ENCODE data around the gene GOPC.
"Not testable (repeated sequence)": the region's sequence is repeated elsewhere in the genome, so short reads cannot be mapped to it uniquely, and the experiment has no call there.

Gene GOPC

GRCh38 chr6:117521791-117522502, 80.4 kb downstream of the GOPC start:
- no peaks in the 10 kb centered on the region for H3K4me1 ChIP-seq (ENCODE audit: control insufficient read depth, insufficient read depth, low read length)
- no peaks in the 10 kb centered on the region for H3K9me3 ChIP-seq (ENCODE audit: control insufficient read depth, insufficient read depth, low read length)
- no peak overlapping the region for H3K9ac ChIP-seq (ENCODE audit: low read depth, low read length)
- no peak overlapping the region for H3K4me3 ChIP-seq (ENCODE audit: low read depth, low read length)
- no peaks in the 10 kb centered on the region for H3K36me3 ChIP-seq (ENCODE audit: control insufficient read depth, insufficient read depth, low read length)
- H3K27me3 ChIP-seq (ENCODE audit: control insufficient read depth, insufficient read depth, low read length) = no peaks in the 10 kb centered on the region

GRCh38 chr6:117520603-117521395, 81.5 kb downstream of the GOPC start:
- Histone ChIP-seq H3K4me1 (ENCODE audit: control insufficient read depth, insufficient read depth, low read length) (no peaks in the 10 kb centered on the region), H3K9ac (ENCODE audit: low read depth, low read length) (no peak overlapping the region), H3K9me3 (ENCODE audit: control insufficient read depth, insufficient read depth, low read length) (no peaks in the 10 kb centered on the region), H3K27me3 (ENCODE audit: control insufficient read depth, insufficient read depth, low read length) (no peaks in the 10 kb centered on the region), H3K36me3 (ENCODE audit: control insufficient read depth, insufficient read depth, low read length) (no peaks in the 10 kb centered on the region), H3K4me3 (ENCODE audit: low read depth, low read length) (no peak overlapping the region)

- Histone ChIP-seq H3K9me3 (ENCODE audit: control insufficient read depth, insufficient read depth, low read length) (no peaks in the 10 kb centered on the region), H3K36me3 (ENCODE audit: control insufficient read depth, insufficient read depth, low read length) (no peaks in the 10 kb centered on the region), H3K9ac (ENCODE audit: low read depth, low read length) (no peak overlapping the region), H3K4me3 (ENCODE audit: low read depth, low read length) (no peak overlapping the region), H3K4me1 (ENCODE audit: control insufficient read depth, insufficient read depth, low read length) (no peaks in the 10 kb centered on the region), H3K27me3 (ENCODE audit: control insufficient read depth, insufficient read depth, low read length) (no peaks in the 10 kb centered on the region)
Measured at GRCh38 chr6:117518870-117519269, 83.4 kb downstream of the GOPC start.

- not testable (repeated sequence) for H3K36me3 ChIP-seq (ENCODE audit: control insufficient read depth, insufficient read depth, low read length); H3K4me1 ChIP-seq (ENCODE audit: control insufficient read depth, insufficient read depth, low read length)
Measured at GRCh38 chr6:117517995-117518394, 84.3 kb downstream of the GOPC start.

GRCh38 chr6:117515326-117515725, 87.0 kb downstream of the GOPC start:
- no peak overlapping the region for H3K9ac ChIP-seq (ENCODE audit: low read depth, low read length)
- no peaks in the 10 kb centered on the region for H3K4me1 ChIP-seq (ENCODE audit: control insufficient read depth, insufficient read depth, low read length)
- no peaks in the 10 kb centered on the region for H3K9me3 ChIP-seq (ENCODE audit: control insufficient read depth, insufficient read depth, low read length)
- H3K4me3 ChIP-seq (ENCODE audit: low read depth, low read length) = no peak overlapping the region
- H3K36me3 ChIP-seq (ENCODE audit: control insufficient read depth, insufficient read depth, low read length) = no peaks in the 10 kb centered on the region
- H3K27me3 ChIP-seq (ENCODE audit: control insufficient read depth, insufficient read depth, low read length) = no peaks in the 10 kb centered on the region

More at GRCh38 chr6:117517995-117518394, 84.3 kb downstream of the GOPC start:
- not testable (repeated sequence) for H3K9ac ChIP-seq (ENCODE audit: low read depth, low read length); H3K27me3 ChIP-seq (ENCODE audit: control insufficient read depth, insufficient read depth, low read length); H3K4me3 ChIP-seq (ENCODE audit: low read depth, low read length); H3K9me3 ChIP-seq (ENCODE audit: control insufficient read depth, insufficient read depth, low read length)

DNA sequence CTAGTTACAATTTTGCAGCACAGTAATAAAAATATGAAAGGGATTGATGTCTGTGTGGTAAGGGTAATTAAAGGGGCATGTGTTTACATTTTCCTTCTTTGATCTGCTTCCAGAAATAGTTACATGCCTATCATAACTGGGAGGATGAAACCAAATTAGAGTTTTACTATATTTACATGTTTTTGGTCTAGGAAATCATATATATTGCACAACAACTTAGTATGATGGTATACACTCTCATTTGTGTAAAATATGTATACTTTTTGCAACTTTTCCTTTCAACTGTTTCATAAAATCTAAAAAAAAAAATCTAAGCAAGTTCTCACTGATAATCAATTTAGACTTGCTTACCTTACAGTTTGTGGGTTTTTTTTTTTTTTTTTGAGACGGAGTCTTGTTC, 87.7 kb downstream of the GOPC start:
- H3K27me3 ChIP-seq (ENCODE audit: control insufficient read depth, insufficient read depth, low read length) = no peaks in the 10 kb centered on the region
- no peaks in the 10 kb centered on the region for H3K9me3 ChIP-seq (ENCODE audit: control insufficient read depth, insufficient read depth, low read length)
- H3K36me3 ChIP-seq (ENCODE audit: control insufficient read depth, insufficient read depth, low read length) = no peaks in the 10 kb centered on the region
- H3K4me1 ChIP-seq (ENCODE audit: control insufficient read depth, insufficient read depth, low read length) = no peaks in the 10 kb centered on the region
- no peak overlapping the region for H3K4me3 ChIP-seq (ENCODE audit: low read depth, low read length)
- no peak overlapping the region for H3K9ac ChIP-seq (ENCODE audit: low read depth, low read length)

GRCh38 chr6:117513778-117514365, 88.4 kb downstream of the GOPC start:
- H3K27me3 ChIP-seq (ENCODE audit: control insufficient read depth, insufficient read depth, low read length) = no peaks in the 10 kb centered on the region
- no peaks in the 10 kb centered on the region for H3K36me3 ChIP-seq (ENCODE audit: control insufficient read depth, insufficient read depth, low read length)
- no peaks in the 10 kb centered on the region for H3K9me3 ChIP-seq (ENCODE audit: control insufficient read depth, insufficient read depth, low read length)
- no peak overlapping the region for H3K4me3 ChIP-seq (ENCODE audit: low read depth, low read length)
- H3K4me1 ChIP-seq (ENCODE audit: control insufficient read depth, insufficient read depth, low read length) = no peaks in the 10 kb centered on the region
- H3K9ac ChIP-seq (ENCODE audit: low read depth, low read length) = no peak overlapping the region

- no peaks in the 10 kb centered on the region for H3K36me3 ChIP-seq (ENCODE audit: control insufficient read depth, insufficient read depth, low read length)
Measured at GRCh38 chr6:117512987-117513573, 89.2 kb downstream of the GOPC start.

GRCh38 chr6:117512056-117512828, 90.1 kb downstream of the GOPC start:
- H3K27me3 ChIP-seq (ENCODE audit: control insufficient read depth, insufficient read depth, low read length) = no peaks in the 10 kb centered on the region
- no peak overlapping the region for H3K9ac ChIP-seq (ENCODE audit: low read depth, low read length)
- H3K4me3 ChIP-seq (ENCODE audit: low read depth, low read length) = no peak overlapping the region
- no peaks in the 10 kb centered on the region for H3K9me3 ChIP-seq (ENCODE audit: control insufficient read depth, insufficient read depth, low read length)
- no peaks in the 10 kb centered on the region for H3K36me3 ChIP-seq (ENCODE audit: control insufficient read depth, insufficient read depth, low read length)
- H3K4me1 ChIP-seq (ENCODE audit: control insufficient read depth, insufficient read depth, low read length) = no peaks in the 10 kb centered on the region

More at GRCh38 chr6:117512987-117513573, 89.2 kb downstream of the GOPC start:
- Histone ChIP-seq H3K9me3 (ENCODE audit: control insufficient read depth, insufficient read depth, low read length) (no peaks in the 10 kb centered on the region), H3K4me1 (ENCODE audit: control insufficient read depth, insufficient read depth, low read length) (no peaks in the 10 kb centered on the region), H3K4me3 (ENCODE audit: low read depth, low read length) (no peak overlapping the region), H3K9ac (ENCODE audit: low read depth, low read length) (no peak overlapping the region), H3K27me3 (ENCODE audit: control insufficient read depth, insufficient read depth, low read length) (no peaks in the 10 kb centered on the region)
